Ovary (tissue), 3 donors: Measurements from ENCODE around the gene ACSF3.

Experiments
- EP300 ChIP-seq: sonication (generic); formaldehyde crosslinking; IDR thresholded peaks from one replicate; pipeline ENCODE4 v1.6.1; 2017; ENCODE audit warnings: antibody characterized with exemption
- TF ChIP-seq, protein P1 (sequence below), 3 donors: fragments of 450-650 bp in 2 of 3; fragments of 200-600 bp in 1 of 3; IDR thresholded peaks; one replicate each; pipeline versions ENCODE4 v1.5.1 to v1.8.0; 2016 to 2022; ENCODE audit warnings: antibody characterized with exemption in 3 of 3, mild to moderate bottlenecking in 1 of 3
- donor health status: DM: no; HTN: no; CAD: no.

DNA sequence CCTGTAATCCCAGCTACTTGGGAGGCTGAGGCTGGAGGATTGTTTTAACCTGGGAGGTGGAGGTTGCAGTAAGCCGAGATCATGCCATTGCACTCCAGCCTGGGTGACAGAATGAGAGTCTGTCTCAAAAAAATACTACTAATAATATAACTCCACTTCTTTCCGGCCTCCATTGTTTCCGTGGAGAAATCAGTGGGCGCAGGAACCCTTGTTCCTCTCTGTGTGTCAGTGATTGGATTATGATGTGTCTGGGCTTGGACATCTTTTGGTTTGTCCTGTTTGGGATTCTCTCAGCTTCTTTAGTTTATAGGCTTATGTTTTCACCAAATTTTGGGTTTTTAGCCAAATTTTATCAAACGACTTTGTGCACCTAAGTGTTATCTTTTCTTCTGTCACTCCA, 36.8 kb downstream of the ACSF3 start:
- TF ChIP-seq, protein P1, sequence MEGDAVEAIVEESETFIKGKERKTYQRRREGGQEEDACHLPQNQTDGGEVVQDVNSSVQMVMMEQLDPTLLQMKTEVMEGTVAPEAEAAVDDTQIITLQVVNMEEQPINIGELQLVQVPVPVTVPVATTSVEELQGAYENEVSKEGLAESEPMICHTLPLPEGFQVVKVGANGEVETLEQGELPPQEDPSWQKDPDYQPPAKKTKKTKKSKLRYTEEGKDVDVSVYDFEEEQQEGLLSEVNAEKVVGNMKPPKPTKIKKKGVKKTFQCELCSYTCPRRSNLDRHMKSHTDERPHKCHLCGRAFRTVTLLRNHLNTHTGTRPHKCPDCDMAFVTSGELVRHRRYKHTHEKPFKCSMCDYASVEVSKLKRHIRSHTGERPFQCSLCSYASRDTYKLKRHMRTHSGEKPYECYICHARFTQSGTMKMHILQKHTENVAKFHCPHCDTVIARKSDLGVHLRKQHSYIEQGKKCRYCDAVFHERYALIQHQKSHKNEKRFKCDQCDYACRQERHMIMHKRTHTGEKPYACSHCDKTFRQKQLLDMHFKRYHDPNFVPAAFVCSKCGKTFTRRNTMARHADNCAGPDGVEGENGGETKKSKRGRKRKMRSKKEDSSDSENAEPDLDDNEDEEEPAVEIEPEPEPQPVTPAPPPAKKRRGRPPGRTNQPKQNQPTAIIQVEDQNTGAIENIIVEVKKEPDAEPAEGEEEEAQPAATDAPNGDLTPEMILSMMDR (IDR thresholded peaks at IDR 0.05) = no peak
- no peak for TF ChIP-seq EP300
